M059J (cell line): ENCODE results near the gene TADA2B. TPM values are rescaled to one million over a fixed set of nuclear protein-coding genes. Genes with fewer than 3 reads are reported as not detected.
A peak's percentile ranks its signal among the peaks of the same experiment; 100 is the strongest.

Experiments used
- DNase-seq: peaks from one replicate; pipeline ENCODE4 v3.0.0-alpha.2; 2012; ENCODE audit warnings: low read depth
- total RNA-seq: library from RNA; depleted of rRNA; stranded (reverse); fragments of >200 nt; shearing (Covaris generic); gene quantifications from 2 replicates; pipeline ENCODE4 v1.2.3, GENCODE V29; 2014

Gene TADA2B
- total RNA-seq, 1 experiment from 2014 or later: 11.0 TPM

GRCh38 chr4:7040765-7041164, 2.4 kb upstream of the TADA2B start:
- no peak for DNase-seq

GRCh38 chr4:7041246-7041645, 1.9 kb upstream of the TADA2B start:
- no peak for DNase-seq

GRCh38 chr4:7041801-7042502, 1.2 kb upstream of the TADA2B start:
- DNase-seq: no peak

GRCh38 chr4:7042503-7043283, 479 bp upstream of the TADA2B start:
- peak; percentile 97 for DNase-seq

- no peak for DNase-seq
Measured at GRCh38 chr4:7044137-7044930, 1.2 kb downstream of the TADA2B start.

GRCh38 chr4:7045553-7045952, 2.4 kb downstream of the TADA2B start:
- no peak for DNase-seq

- DNase-seq: no peak
Measured at GRCh38 chr4:7045961-7046921, 3.1 kb downstream of the TADA2B start.

GRCh38 chr4:7046971-7047370, 3.8 kb downstream of the TADA2B start:
- no peak for DNase-seq

GRCh38 chr4:7048642-7049041, 5.5 kb downstream of the TADA2B start:
- DNase-seq: no peak

GRCh38 chr4:7049295-7049694, 6.1 kb downstream of the TADA2B start:
- DNase-seq: no peak

- no peak for DNase-seq
Measured at GRCh38 chr4:7049739-7050138, 6.6 kb downstream of the TADA2B start.

- DNase-seq: no peak
Measured at GRCh38 chr4:7050481-7051143, 7.4 kb downstream of the TADA2B start.

- no peak for DNase-seq
Measured at GRCh38 chr4:7051144-7051495, 7.9 kb downstream of the TADA2B start.

GRCh38 chr4:7051905-7052304, 8.7 kb downstream of the TADA2B start:
- no peak for DNase-seq

- DNase-seq: no peak
Measured at GRCh38 chr4:7052313-7052712, 9.1 kb downstream of the TADA2B start.

GRCh38 chr4:7052923-7053715, 9.9 kb downstream of the TADA2B start:
- no peak for DNase-seq

- no peak for DNase-seq
Measured at GRCh38 chr4:7054106-7054880, 11.1 kb downstream of the TADA2B start.

GRCh38 chr4:7055111-7055989, 12.2 kb downstream of the TADA2B start:
- DNase-seq: peak; percentile 12
